MV-4-11 (cell line): ENCODE data around the gene TIGD4.

Experiments used
- DNase-seq: peaks from one replicate; lab custom pipeline; 2025; lab: John Stamatoyannopoulos, UW

Gene TIGD4

GRCh38 chr4:152719801-152720556, 59.6 kb downstream of the TIGD4 start:
- no peak for DNase-seq
